ENCODE results near the gene RBM43.

DNA sequence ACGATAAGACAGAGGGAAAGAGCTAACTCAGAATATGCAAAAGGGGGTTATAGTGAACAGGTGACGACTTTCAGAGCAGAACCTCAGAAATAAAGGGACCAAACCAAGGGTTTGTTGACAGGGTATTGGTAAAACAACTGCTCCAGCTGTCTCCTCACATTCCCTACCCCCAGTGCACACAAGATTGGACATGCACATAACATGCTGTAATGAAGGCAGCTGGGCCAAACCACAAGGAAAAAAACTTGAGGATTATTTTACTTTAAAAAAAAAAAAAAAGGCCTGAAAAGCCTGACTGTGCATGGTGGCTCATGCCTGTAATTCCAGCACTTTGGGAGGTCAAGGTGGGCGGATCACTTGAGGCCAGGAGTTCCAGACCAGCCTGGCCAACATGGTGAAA, 3.5 kb downstream of the RBM43 start:
- TF ChIP-seq, protein P1, sequence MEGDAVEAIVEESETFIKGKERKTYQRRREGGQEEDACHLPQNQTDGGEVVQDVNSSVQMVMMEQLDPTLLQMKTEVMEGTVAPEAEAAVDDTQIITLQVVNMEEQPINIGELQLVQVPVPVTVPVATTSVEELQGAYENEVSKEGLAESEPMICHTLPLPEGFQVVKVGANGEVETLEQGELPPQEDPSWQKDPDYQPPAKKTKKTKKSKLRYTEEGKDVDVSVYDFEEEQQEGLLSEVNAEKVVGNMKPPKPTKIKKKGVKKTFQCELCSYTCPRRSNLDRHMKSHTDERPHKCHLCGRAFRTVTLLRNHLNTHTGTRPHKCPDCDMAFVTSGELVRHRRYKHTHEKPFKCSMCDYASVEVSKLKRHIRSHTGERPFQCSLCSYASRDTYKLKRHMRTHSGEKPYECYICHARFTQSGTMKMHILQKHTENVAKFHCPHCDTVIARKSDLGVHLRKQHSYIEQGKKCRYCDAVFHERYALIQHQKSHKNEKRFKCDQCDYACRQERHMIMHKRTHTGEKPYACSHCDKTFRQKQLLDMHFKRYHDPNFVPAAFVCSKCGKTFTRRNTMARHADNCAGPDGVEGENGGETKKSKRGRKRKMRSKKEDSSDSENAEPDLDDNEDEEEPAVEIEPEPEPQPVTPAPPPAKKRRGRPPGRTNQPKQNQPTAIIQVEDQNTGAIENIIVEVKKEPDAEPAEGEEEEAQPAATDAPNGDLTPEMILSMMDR (IDR thresholded peaks at IDR 0.05; ENCODE audit: insufficient read depth, low read depth, low read length) = no peak
- TF ChIP-seq EZH2 (IDR thresholded peaks at IDR 0.05; ENCODE audit: insufficient read depth, low read length) = no peak

Measured in astrocyte (in vitro differentiated cells and primary cell).